Inflammatory macrophage treated with lipopolysaccharide for 4 hours (primary cell): ENCODE data around the gene TNFRSF6B.

ENCODE experiments used
- DNase-seq: peaks from one replicate; pipeline ENCODE4 v3.0.0-alpha.2; 2020

The TNFRSF6B gene

DNA sequence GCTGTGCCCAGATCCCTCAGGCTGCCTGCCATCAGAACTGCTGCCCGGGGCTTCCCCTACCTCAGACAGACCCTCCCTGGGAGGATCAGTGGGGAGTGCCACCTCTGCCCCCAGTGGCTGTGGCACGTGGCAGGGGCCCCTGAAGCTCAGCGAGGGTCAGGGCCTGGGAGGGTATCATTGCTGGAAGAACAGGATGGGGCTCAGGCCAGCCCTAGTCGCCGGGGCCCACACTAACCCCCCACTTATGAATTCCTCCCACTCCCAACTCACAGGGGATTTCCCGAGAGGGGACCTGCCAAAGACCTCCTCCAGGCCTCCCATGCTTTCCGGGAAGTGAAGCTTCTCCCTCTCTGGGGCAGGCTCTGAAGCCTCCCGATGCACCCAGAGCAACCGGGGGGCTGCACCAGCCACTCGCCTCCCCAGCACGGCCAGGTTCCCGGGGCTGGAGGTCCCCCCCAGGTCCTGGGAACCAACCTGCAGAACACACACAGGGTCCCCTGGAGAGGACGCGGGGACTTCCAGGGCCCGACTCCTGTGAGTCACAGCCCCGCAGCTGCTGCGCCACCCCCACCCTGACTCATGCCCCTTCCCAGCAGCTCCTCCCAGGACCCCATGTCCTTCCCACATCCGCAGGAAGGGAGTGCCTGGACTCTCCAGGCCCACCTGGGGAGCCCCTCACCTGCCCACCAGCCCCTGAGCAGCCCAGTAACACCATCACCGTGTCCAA lies 2.5 kb downstream of the TNFRSF6B start:
- DNase-seq, result peak; percentile 7

DNA sequence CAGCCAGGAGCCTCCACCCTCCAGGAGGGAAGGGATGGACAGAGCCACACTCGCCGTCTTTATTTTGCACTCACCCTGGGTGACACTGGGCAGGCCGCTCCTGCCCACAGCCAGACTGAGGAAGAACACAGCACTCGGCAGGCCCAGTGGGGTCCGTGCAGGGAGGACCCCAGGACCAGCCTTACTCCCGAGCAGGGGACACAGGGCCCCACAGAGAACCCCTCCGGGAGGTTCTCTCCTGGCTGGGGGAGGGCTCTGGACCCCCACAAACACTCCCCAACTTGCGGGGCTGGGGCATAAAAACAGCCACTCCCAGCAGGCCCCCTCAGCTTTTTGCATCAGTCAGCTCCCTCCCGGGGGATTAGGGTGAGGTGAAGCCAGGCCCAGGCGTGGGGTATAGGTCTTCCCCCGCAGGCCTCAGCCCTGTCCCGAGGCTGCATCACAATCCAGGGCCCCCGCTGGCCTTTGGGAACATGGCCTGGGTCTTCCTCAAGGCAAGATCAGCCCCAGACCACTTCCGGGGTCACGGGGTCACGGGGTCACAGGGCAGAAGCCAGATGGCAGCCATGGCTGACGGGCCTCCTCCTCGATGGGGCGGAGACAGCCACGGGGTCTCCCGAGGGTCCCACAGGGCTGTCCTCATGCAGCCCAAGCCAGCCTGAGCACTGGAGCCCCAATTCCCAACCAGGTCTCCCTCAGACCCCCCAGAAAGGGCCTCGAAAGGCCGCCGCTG lies 3.2 kb downstream of the TNFRSF6B start:
- DNase-seq, result no peak

DNA sequence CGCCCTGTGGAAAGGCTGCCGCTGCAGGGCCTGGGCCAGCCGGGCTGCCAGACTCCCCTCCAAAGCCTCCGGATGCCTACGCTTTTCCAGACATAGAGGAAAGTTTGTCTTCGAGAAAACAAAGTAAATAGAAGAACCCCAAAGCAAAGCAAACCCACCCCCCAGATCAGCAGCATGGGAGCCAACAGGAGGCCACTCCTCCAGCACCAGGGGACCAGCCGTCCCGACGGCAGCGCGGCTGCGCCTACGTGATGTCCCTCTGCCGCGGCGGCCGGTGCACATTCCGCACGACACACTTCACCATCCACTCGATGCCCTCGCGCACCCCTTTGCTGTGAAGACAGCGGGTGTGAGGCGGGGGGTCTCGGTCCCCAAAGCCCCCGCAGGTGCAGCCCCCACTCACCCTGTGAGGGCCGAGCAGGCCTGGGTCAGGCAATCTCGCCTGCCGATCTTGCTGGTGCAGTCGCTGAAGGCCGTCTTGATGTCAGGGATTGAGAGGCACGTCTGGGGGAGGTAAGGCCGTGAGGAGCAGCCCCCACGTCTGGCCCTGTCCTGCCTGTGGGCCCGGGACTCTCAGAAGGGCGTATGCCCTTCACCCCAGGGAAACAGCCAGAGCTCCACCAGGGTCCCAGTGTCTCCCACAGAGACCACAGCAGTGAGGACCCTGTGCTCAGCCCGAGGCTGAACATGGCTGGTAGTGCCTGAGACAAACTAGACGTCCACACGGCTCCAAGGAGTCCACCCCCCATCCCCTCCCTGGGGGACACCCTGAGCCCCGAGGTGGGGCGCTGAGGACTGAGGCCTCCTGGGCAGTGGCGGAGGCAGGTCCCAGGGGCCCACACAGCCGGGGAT lies 4.0 kb downstream of the TNFRSF6B start:
- DNase-seq, result no peak

DNA sequence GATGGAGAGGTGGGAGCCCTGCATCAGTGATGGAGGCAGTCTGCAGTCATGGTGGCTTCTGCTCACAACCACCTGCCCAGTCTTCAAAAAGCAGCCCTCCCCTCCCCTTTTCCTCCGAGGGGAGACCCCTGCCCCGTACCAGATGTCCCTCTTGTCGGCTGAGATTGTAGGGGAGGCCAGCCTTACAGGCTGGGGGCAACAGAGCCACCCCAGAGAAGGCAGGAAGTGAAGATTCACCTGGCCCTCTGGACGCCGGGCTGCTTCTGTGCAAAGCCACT lies 4.5 kb downstream of the TNFRSF6B start:
- no peak for DNase-seq

DNA sequence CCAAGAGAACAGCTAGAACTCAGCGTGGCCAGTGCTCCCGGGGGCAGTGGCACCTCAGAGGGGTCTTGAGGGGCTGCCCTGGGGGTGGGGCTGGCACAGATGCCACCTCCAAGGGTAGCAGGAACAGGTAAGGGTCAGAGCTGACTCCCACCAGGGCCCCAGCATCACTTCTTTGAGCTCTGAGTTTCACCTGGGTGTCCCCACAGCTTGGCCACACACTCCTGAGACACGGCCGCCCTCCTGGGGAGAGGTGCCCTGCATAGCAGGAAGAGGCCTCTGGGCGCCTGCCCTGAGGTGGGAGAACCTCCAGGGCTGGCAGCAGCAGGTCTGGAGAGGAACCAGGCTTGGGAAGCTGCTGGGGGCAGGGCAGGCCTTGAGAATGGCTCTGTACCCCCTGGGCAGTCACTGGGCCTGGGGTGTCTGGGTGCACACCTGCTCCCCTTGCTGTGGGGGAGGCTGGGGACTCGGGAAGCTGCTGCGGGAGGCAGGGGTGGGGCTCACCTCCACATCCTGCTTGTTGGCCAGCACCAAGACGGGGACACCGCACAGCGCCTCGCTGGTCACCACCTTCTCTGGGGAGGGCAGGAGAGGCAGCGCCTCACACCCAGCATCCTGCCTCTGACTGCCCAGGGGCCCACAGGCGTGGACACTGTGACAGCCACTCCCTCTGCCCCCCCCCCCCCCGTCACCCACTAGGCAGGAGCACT lies 5.0 kb downstream of the TNFRSF6B start:
- no peak for DNase-seq

DNA sequence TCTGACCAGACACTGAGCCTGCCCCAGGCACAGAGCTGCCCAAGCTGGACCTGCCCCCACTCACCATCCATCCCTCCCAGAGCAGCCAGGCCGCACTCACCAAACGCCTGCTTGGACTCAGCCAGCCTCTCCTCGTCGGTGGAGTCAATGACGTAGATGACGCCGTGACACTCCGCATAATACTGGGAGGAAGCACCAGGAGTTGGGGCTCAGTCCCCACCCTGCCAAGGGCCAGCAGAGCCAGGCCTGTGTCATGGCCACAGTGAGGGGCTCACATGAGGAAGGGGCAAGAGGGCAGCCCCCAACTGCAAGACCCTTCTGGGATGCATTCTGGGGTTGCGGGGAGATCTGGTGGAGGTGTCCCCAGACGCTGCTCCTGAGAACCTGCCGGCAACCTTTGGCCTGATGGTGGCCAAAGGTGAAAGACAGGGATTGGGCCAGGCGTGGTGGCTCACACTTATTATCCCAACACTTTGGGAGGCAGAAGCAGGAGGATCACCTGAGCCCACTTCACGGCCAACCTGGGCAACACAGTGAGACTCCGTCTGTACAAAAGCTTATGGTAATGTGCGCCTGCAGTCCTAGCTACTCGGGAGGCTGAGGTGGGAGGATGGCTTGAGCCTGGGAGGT lies 5.7 kb downstream of the TNFRSF6B start:
- DNase-seq, result no peak

DNA sequence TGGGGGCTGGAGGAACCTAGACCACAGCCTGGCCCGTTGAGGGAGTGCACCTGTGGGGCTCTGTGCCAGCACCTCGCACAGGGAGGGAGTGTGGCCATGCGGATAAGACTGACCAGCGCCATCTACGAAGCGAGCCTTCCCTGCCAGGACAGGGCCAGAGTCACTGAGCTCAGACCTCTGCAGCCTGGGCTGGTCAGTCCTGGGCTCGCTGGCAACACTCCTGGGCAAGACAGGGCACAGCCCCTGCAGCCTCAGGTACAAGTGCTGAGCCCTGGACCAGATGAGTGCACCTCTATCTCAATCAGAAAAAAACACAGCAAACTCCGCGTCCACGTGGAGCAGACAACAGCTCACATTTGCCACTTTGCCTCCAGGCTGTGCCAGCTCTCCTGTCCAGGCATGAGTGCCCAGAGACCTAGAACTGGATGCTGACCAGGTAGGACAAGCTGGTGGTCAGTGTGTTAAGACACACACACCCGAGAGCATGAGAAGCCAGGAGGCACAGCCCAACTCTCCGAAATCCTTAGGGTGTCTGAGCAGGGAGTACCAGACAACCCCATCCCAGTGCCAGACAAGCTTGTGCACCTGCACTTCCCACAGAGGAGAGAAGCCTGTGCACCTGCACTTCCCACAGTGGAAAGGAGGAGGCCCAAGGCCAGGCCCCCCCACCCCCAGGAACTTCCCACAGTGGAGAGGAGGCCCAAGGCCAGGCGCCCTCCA lies 6.5 kb downstream of the TNFRSF6B start:
- no peak for DNase-seq

DNA sequence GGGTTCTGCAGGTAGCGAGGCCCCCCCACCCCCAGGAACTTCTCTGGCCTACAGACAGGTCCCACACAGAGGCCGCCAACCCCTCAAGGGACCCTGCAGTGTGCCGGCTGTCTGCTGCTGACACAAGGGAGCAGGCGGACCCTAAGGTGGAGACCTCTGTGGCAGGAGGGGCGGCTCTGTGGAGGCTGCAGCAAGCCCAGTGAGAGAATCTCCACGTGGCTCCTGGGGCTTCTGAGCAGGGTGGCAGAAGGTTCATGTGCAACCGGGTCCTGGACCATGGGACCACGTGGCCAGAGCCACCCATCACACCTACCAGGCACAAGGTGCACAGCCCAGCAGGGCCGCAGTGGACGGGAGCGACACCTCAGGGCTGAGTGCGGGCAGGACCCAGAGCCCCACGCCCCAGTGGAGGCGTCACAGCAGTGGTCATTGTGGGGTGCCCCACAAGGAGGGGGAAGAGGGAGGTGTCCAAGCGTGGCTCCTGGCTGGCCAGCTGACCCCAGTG lies 7.1 kb downstream of the TNFRSF6B start:
- no peak for DNase-seq

DNA sequence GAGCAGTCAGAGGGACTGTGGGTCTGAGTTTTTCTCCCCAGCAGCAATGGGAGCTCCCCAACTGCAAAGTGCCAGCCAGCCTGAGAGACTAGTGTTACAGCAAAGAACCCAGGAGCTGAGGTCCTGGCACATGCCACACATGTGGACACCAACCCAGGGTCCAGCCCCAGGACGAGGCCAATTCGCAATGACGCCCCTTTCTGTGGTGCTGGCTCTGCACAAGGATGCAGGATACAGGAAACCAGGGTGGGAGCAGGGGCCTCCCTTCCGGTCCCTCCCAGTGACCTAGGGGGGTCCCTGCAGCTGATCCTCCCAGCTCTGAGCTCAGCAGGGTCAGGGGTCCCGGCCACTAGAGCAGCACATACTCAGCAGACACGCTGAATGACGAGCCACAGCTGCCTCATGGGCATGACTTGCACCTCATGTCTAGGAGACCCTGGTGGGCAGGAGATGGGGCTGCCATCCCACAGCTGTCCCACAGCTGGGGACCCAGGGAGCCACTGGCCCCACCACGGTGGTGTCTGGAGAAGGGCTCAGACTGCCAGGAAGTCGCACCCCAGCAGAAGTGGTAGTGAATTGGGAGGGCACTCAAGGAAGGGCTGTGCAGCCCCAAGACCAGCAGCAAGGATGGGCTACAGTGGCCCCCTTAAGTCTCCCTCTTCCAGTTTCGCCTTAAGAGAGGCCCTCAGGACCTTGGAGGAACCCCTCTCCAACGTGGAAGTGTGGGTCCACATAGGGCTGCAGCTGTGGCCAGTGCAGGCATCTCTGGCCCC lies 7.7 kb downstream of the TNFRSF6B start:
- no peak for DNase-seq

DNA sequence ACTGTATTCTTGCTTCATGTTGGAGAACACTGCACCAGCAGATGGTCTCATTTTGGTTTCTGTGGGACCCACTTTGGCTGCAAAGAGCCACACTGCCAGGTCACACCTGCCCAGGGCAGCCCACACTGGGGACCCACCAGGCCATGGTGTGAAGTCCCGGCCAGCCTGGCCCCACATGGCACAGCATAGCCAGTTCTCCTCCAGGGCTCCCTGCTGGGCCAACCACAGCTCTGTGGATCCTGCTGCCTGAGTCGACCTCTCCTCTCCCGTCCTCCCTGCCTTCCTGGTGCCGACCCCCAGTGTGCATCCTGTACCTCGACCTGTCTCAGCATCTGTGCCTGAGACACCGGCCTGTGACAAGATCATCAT lies 8.3 kb downstream of the TNFRSF6B start:
- DNase-seq, result no peak

DNA sequence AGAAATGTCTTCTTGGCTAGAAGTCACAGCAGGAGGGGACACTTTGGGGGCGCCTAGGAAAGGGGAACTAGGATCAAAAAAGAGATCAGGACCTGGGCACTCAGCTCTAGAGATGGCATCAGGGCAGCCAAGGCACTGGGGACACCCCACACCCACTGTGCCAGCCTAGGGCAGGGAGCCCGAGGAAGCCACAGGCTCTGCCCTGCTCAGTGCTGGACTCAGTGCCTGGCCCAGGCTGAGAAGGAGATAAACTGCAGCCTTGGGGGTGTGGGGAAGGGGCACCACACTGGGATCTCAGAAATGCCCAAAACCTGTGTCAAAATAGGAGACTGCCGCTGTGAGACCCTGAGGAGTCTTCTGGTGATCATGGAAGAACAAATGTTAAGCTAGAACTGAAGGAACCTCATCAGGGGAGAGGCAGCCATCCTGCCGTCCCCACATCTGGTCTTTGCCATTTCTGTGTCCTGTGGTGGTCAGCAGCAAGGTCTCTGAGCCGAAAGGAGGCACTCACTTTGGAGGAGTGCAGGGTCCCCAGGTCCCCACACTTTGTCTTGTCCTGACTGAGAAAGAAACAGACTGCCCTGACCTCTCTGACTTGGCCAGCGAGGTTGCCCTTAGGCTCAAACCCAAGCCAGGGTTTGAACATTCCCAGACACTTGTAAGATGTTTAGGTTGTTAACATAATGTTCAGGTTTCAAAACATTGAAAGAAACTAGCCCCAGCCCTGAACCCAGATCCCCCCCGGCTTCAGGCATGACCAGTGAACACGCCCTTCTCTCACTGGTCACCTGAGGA lies 9.0 kb downstream of the TNFRSF6B start:
- no peak for DNase-seq

DNA sequence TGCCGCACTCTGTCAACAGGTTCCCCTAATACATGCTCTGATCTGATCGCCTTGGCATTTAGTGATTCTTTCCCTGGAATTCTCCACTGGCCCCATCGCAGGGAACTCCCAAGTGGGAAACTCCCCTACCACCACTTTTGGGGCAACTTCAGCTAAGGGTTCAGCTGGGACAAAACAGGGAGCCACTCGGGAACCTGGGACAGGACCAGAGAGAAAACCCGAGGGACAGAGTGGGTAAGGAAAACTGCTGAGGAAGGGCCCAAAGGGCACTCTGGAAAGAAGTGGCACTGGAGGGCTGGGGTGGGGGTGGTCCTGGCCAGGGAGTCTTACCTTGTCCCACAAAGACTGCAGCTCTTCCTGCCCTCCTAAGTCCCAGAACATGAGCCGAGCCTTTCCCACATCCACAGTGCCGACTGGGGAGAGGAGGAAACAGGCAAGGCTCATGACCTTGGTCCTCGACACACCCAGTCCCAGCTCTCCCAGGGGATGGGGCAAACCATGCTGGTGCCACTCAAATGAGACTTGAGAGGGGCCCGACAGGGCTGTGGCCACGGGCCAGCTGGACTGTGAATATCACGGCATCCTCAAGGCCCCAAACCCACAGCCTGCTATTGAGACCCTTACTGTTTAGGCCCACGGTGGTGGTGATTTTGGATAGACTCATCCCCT lies 9.7 kb downstream of the TNFRSF6B start:
- DNase-seq, result no peak

DNA sequence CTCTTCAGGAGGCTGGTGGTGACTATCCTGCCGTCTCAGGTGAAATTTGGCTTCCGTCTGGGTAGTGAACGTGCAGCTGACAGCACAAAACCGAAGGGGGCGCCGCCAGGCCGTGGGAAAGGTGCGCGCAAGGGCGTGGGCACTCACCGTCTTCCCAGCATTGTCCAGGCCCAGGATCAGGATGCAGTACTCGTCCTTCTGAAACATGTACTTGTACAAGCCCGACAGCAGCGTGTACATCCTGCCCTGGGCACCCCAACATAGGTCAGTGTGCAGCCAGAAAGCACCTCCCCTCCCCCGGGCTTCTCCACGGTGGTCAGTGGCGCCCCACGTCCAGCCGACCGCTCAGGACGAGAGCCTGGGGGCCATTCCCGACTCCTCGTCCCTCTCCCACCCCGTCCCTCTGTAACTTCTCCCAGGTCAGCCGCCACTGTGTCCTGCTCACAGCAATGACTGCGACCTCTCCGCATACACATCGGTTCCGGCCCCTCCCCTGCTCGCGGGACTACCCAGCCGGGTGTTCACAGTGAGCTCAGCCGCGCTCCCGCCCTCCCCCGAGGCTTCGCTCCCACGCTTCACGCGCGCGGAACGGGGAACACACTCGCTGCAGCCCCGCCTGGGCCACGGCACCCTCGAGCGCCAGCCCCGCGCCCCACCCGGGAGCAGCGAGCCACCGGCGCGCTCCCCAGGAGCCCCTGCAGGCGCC lies 10.6 kb downstream of the TNFRSF6B start:
- DNase-seq, result peak; percentile 74

DNA sequence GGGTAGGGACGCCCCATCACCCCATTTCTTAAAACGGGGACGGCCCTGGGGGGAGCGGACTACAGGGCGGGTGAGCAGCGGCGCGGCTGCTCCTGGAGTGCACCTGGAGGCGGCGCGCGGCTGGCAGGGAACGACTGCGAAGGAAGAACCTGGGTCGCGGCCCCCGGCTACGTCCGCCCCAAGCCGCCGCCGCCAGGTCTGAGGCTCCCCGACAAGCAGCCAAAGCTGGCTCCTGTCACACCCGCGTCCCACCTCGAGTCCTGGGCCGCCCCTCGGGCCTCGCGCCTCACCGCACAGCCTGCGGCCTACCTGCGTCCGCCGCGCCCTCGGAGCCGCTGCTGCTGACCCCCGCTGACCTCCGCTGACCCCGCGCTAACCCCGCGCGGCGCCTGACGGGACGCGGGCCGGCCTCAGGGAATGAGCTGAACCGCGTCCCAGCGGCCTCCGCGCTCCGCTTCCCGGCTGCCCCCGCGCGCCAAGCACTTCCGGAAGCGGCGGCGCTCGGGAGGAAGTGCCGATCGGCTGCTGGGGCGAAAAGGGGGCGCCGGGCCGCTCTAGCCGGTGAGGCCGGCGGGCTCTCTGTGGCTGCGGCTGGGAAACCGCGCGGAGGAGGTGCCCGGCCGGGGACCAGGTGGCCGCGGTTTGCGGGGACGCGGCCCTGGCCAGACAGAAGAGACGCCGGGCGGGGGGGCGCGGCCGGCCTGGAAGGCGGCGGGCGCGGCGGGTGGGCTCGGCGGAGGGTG lies 11.3 kb downstream of the TNFRSF6B start, which contains the start of the genes ARFRP1 and ZGPAT:
TSS of gene ARFRP1 (minus strand) at position 419 of the 743 bp plus-strand sequence. CDS start 885 bp downstream, outside the sequence.
TSS of gene ZGPAT (plus strand) at position 482 of the 743 bp plus-strand sequence. CDS start 542 bp downstream, outside the sequence.
- DNase-seq, result peak; percentile 92

DNA sequence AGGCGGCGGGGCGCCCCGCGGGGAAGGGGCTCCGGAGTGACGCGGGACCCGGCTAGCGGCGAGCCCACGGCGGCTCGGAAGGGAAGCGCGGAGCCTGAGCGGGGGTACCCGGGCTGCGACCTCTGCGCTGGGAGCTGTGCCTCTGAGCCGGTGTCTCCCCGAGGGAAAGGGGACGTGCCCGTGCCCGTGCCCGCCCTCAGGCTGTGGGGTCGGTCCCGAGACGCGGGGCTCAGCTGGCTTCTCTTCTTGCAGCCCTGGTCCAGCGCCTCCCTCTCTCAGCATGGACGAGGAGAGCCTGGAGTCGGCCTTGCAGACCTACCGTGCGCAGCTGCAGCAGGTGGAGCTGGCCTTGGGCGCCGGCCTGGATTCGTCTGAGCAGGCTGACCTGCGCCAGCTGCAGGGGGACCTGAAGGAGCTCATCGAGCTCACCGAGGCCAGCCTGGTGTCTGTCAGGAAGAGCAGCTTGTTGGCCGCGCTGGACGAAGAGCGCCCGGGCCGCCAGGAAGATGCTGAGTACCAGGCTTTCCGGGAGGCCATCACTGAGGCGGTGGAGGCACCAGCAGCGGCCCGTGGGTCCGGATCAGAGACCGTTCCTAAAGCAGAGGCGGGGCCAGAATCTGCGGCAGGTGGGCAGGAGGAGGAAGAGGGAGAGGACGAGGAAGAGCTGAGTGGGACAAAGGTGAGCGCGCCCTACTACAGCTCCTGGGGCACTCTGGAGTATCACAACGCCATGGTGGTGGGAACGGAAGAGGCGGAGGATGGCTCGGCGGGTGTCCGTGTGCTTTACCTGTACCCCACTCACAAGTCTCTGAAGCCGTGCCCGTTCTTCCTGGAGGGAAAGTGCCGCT lies 12.1 kb downstream of the TNFRSF6B start:
- DNase-seq, result no peak

DNA sequence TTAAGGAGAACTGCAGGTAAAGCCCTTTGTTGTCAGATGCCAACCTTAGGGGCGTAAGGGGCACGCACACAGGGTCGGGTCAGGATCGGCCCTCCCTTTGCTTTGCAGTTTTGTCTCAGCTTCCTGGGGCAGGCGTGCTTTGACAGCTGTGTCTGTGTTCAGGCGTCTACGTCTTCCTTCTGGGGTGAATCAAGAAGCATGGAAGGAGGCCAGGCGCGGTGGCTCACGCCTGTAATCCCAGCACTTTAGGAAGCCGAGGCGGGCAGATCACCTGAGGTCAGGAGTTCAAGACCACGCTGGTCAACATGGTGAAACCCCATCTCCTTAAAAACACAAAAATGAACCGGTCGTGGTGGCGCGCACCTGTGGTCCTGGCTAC lies 12.7 kb downstream of the TNFRSF6B start:
- no peak for DNase-seq

DNA sequence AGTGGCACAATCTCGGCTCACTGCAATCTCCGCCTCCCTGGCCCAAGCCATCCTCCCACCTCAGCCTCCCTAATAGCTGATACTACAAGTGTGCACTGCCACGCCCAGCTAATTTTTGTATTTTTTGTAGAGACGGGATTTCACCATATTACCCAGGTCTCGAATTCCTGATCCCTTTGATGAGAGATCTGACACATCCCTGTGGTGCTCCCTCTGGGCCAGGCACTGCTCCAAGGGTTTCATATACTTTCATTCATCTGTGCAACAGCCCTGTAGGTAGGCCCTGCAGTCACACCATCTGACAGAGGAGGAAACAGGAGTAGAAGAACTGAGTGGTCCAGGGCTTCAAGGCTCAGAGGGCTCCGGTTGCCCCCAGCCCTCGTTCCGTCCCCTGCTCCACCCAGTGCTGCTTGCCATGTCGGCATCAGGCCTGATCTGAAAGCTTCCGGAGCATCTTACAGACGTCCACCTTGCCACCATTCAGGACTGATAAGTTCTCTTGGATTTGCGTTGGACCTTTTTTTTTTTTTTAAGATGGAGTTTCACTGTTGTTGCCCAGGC lies 14.7 kb downstream of the TNFRSF6B start:
- DNase-seq, result no peak
